H1 (cell line): Measurements from ENCODE around the gene CEP78. TPM values are rescaled to one million over a fixed set of nuclear protein-coding genes. Genes with fewer than 3 reads are reported as not detected.
A peak's percentile ranks its signal among the peaks of the same experiment; 100 is the strongest.

Experiments used
- CTCF ChIA-PET: fragments of 300-600 bp; sonication (Branson Sonifier 250); formaldehyde crosslinking; loops from one replicate; lab custom pipeline; 2021; ENCODE audit not compliant: partially characterized antibody; lab: Charles Lee
- POLR2A ChIA-PET: fragments of 300-600 bp; sonication (Branson Sonifier 250); formaldehyde crosslinking; loops from one replicate; lab custom pipeline; 2021; ENCODE audit warnings: inconsistent platforms; ENCODE audit not compliant: partially characterized antibody; lab: Charles Lee
- DNase-seq, 2 experiments: peaks; one replicate each; pipeline versions ENCODE4 v3.0.0 to v3.0.0-alpha.2; 2010 to 2022; ENCODE audit warnings: low spot score in 2 of 2, low read depth in 1 of 2, mixed read lengths in 1 of 2
- FAIRE-seq: peaks from 2 replicates; lab custom pipeline; 2011; peaks lifted over from hg19 to GRCh38; lab: Jason Lieb, UNC
- H2AFZ ChIP-seq: 2 replicates; pipeline ENCODE4 v1.8.1; 2012; ENCODE audit warnings: low read length, inconsistent platforms
- H2AK5ac ChIP-seq: 2 replicates; pipeline ENCODE4 v1.6.1; 2013; ENCODE audit warnings: low read depth, low read length
- H2BK120ac ChIP-seq: replicated peaks from 2 replicates; pipeline ENCODE3; 2013; ENCODE audit warnings: low read depth, low read length, inconsistent platforms
- H2BK12ac ChIP-seq: 2 replicates; pipeline ENCODE4 v1.6.1; 2013; ENCODE audit warnings: low read depth, low read length
- H2BK15ac ChIP-seq: 2 replicates; pipeline ENCODE4 v1.6.1; 2013; ENCODE audit warnings: low read length
- H2BK20ac ChIP-seq: 2 replicates; pipeline ENCODE4 v1.6.1; 2013; ENCODE audit warnings: low read length
- H2BK5ac ChIP-seq: 2 replicates; pipeline ENCODE4 v1.6.1; 2013; ENCODE audit warnings: low read depth, low read length
- H3K14ac ChIP-seq: 2 replicates; pipeline ENCODE4 v1.6.1; 2013; ENCODE audit warnings: inconsistent platforms; ENCODE audit not compliant: insufficient read length
- H3K18ac ChIP-seq: 2 replicates; pipeline ENCODE4 v1.6.1; 2013; ENCODE audit warnings: low read length; ENCODE audit errors: extremely low read depth
- H3K23ac ChIP-seq: 2 replicates; pipeline ENCODE4 v1.6.1; 2013; ENCODE audit warnings: inconsistent platforms; ENCODE audit not compliant: insufficient read length
- H3K23me2 ChIP-seq: 2 replicates; pipeline ENCODE4 v1.6.1; 2013; ENCODE audit warnings: low read depth, low read length
- H3K27ac ChIP-seq: 2 replicates; pipeline ENCODE4 v1.6.1; 2011; ENCODE audit warnings: low read depth, low read length, inconsistent platforms
- H3K27me3 ChIP-seq, 4 experiments: replicated peaks in 1 of 4; 1 replicate in 1 of 4; 2 replicates in 3 of 4; pipeline versions ENCODE4 v1.6.1 to v1.8.1; 2011 to 2013; ENCODE audit warnings: low read length in 3 of 4, mild to moderate bottlenecking in 3 of 4, inconsistent platforms in 2 of 4, mixed read lengths in 2 of 4, moderate library complexity in 1 of 4; ENCODE audit not compliant: control insufficient read depth in 3 of 4, insufficient read depth in 3 of 4; ENCODE audit errors: extremely low read depth in 1 of 4
- H3K36me3 ChIP-seq, 4 experiments: 2 replicates each; pipeline versions ENCODE4 v1.6.1 to v1.8.1; 2011 to 2013; ENCODE audit warnings: mild to moderate bottlenecking in 4 of 4, low read length in 3 of 4, moderate library complexity in 2 of 4, control low read depth in 1 of 4, inconsistent platforms in 1 of 4; ENCODE audit not compliant: insufficient read depth in 4 of 4, control insufficient read depth in 2 of 4
- H3K4ac ChIP-seq: replicated peaks from 2 replicates; pipeline ENCODE3; 2013; ENCODE audit warnings: low read length, low read depth, mixed read lengths, inconsistent platforms; ENCODE audit not compliant: insufficient read length
- H3K4me1 ChIP-seq, 4 experiments: replicated peaks in 1 of 4; 1 replicate in 1 of 4; 2 replicates in 3 of 4; pipeline versions ENCODE4 v1.6.1 to v1.8.1; 2011 to 2013; ENCODE audit warnings: low read length in 3 of 4, inconsistent platforms in 2 of 4, mixed read lengths in 1 of 4; ENCODE audit not compliant: insufficient read depth in 4 of 4, control insufficient read depth in 3 of 4
- H3K4me2 ChIP-seq, 2 experiments: 2 replicates each; pipeline versions ENCODE4 v1.6.1 to v1.8.1; 2011 to 2013; ENCODE audit warnings: low read depth in 2 of 2, low read length in 2 of 2, control low read depth in 1 of 2, inconsistent platforms in 1 of 2, mild to moderate bottlenecking in 1 of 2; ENCODE audit not compliant: insufficient read depth in 1 of 2
- H3K4me3 ChIP-seq, 4 experiments: fragments of 200-600, 300-600 bp in 1 of 4; sonication (generic), shearing (Covaris generic), sonication (Bioruptor Twin) in 1 of 4; 2 replicates each; pipeline versions ENCODE4 v1.5.1 to v1.8.1; 2011 to 2016; ENCODE audit warnings: low read length in 4 of 4, low read depth in 3 of 4, control low read depth in 2 of 4, inconsistent platforms in 2 of 4, mild to moderate bottlenecking in 2 of 4, mixed read lengths in 1 of 4, moderate library complexity in 1 of 4; ENCODE audit not compliant: insufficient read depth in 2 of 4; ENCODE audit errors: extremely low read depth in 1 of 4
- H3K56ac ChIP-seq: replicated peaks from 2 replicates; pipeline ENCODE3; 2013; ENCODE audit warnings: low read depth, mild to moderate bottlenecking, mixed read lengths, low read length, inconsistent platforms; ENCODE audit not compliant: insufficient read length
- H3K79me1 ChIP-seq: 2 replicates; pipeline ENCODE4 v1.6.1; 2013; ENCODE audit warnings: low read depth, low read length, control low read depth
- H3K79me2 ChIP-seq, 2 experiments: 2 replicates each; pipeline versions ENCODE4 v1.6.1 to v1.8.1; 2012 to 2013; ENCODE audit warnings: low read length in 2 of 2, mild to moderate bottlenecking in 2 of 2, inconsistent platforms in 1 of 2; ENCODE audit not compliant: insufficient read depth in 2 of 2, control insufficient read depth in 1 of 2
- H3K9ac ChIP-seq, 4 experiments: replicated peaks in 1 of 4; 1 replicate in 1 of 4; 2 replicates in 3 of 4; pipeline versions ENCODE4 v1.6.1 to v1.8.1; 2011 to 2013; ENCODE audit warnings: low read depth in 3 of 4, low read length in 3 of 4, control low read depth in 2 of 4, mild to moderate bottlenecking in 2 of 4, moderate library complexity in 2 of 4, inconsistent platforms in 1 of 4; ENCODE audit errors: extremely low read depth in 1 of 4
- H3K9me3 ChIP-seq, 2 experiments: 2 replicates each; pipeline versions ENCODE4 v1.6.1 to v1.8.1; 2012 to 2013; ENCODE audit warnings: mild to moderate bottlenecking in 2 of 2, moderate library complexity in 2 of 2, control low read depth in 1 of 2, inconsistent platforms in 1 of 2, low read depth in 1 of 2, low read length in 1 of 2, mixed read lengths in 1 of 2; ENCODE audit not compliant: insufficient read depth in 2 of 2
- H4K20me1 ChIP-seq, 2 experiments: replicated peaks in 1 of 2; 2 replicates each; pipeline versions ENCODE3 to v1.8.1; 2011 to 2013; ENCODE audit warnings: inconsistent platforms in 2 of 2, low read length in 2 of 2, mild to moderate bottlenecking in 1 of 2; ENCODE audit not compliant: insufficient read depth in 2 of 2, control insufficient read depth in 1 of 2
- H4K5ac ChIP-seq: 2 replicates; pipeline ENCODE4 v1.6.1; 2013; ENCODE audit warnings: low read length, low read depth, mixed read lengths, inconsistent platforms; ENCODE audit not compliant: insufficient read length
- H4K8ac ChIP-seq: 2 replicates; pipeline ENCODE4 v1.8.0; 2013; ENCODE audit warnings: mild to moderate bottlenecking, moderate library complexity, low read length, inconsistent platforms; ENCODE audit not compliant: insufficient read depth; ENCODE audit errors: extremely low read depth
- H4K91ac ChIP-seq: replicated peaks from 2 replicates; pipeline ENCODE3; 2013; ENCODE audit warnings: low read length, mixed read lengths, inconsistent platforms; ENCODE audit not compliant: insufficient read length
- POLR2AphosphoS5 ChIP-seq: IDR thresholded peaks from 2 replicates; pipeline ENCODE4 v1.6.1; 2011; ENCODE audit warnings: low read depth, low read length
- SP4 ChIP-seq: IDR thresholded peaks from 2 replicates; pipeline ENCODE4 v1.6.1; 2012; ENCODE audit warnings: low read length, inconsistent platforms
- TAF7 ChIP-seq: optimal IDR thresholded peaks from 2 replicates; pipeline ENCODE3; 2011; ENCODE audit warnings: low read depth, mild to moderate bottlenecking, inconsistent platforms, low read length, moderate library complexity, borderline replicate concordance
- TEAD4 ChIP-seq: IDR thresholded peaks from 2 replicates; pipeline ENCODE4 v1.6.1; 2012; ENCODE audit warnings: low read depth, low read length, inconsistent platforms, mixed read lengths
- WGBS, 2 experiments: shearing (Covaris generic) in 1 of 2; methylation state at CpG; one replicate each; pipeline versions ENCODE4 v1.1.6 to v1.1.7; 2013 to 2015; ENCODE audit warnings: low lambda C conversion rate in 2 of 2, mixed read lengths in 2 of 2, inconsistent platforms in 1 of 2, low coverage in 1 of 2, missing lambda C conversion rate in 1 of 2; ENCODE audit not compliant: insufficient replicate concordance in 2 of 2, insufficient coverage in 1 of 2, insufficient read length in 1 of 2; ENCODE audit errors: extremely low coverage in 1 of 2, missing lambda C conversion rate in 1 of 2; 5-methylcytosine and 5-hydroxymethylcytosine counted together
- polyA plus RNA-seq, 7 experiments: library from polyadenylated mRNA; depleted of rRNA in 3 of 7; stranded (reverse) in 5 of 7; unstranded in 2 of 7; fragments of >200 nt in 5 of 7; fragments of 200-250 nt in 2 of 7; gene quantifications; 1 replicate in 5 of 7; 2 replicates in 1 of 7; 4 replicates in 1 of 7; pipeline versions ENCODE4 v1.2.1 to v1.2.3, GENCODE V29; 2011 to 2013; ENCODE audit warnings: missing spikeins in 2 of 7, mixed read lengths in 2 of 7
- total RNA-seq: library from RNA; stranded (reverse); fragmentation: NEBNext Ultra II Directional; extraction: Animal tissue kit (Norgen Biotek cat#: 25700); gene quantifications from 2 replicates; pipeline ENCODE4 v1.2.1, GENCODE V29; 2021

The CEP78 gene
- total and polyA plus RNA-seq, 2 of the 8 experiments (the other 6 are each of a cell fraction or from before 2014, with no cell fraction given): 10.3 to 40.9 TPM

GRCh38 chr9:78234810-78235209 is 1.1 kb upstream of the CEP78 start:
- Histone ChIP-seq H4K20me1 (no peaks in the 10 kb centered on the region), H2BK12ac (no peak overlapping the region), H2AFZ (no peak overlapping the region), H3K4me3 (peak overlapping the region; percentile 79 to 90 (median 90); a peak in 5 of 8 replicates), H2BK20ac (no peak overlapping the region), H3K9ac (no peak overlapping the region), H3K79me2 (peaks cover 2 to 22% of the 10 kb centered on the region in 2 experiments; a peak in 3 of 4 replicates), H3K79me1 (no peaks in the 10 kb centered on the region), H3K18ac (no peak overlapping the region), H2AK5ac (no peak overlapping the region), H4K8ac (no peak overlapping the region), H3K9me3 (no peaks in the 10 kb centered on the region), H3K56ac (no peak overlapping the region), H3K4me2 (peak overlapping the region; percentile 87 to 97), H3K36me3 (peaks cover 0 to 6% (median under 1%) of the 10 kb centered on the region in 4 experiments; a peak in 2 of 8 replicates), H4K91ac (no peak overlapping the region), H3K23ac (no peak overlapping the region), H2BK120ac (no peak overlapping the region), H2BK15ac (no peak overlapping the region), H3K27me3 (no peaks in the 10 kb centered on the region), H3K23me2 (peaks cover 2% of the 10 kb centered on the region), H3K27ac (no peak overlapping the region), H3K4me1 (peaks cover 0 to 2% (median under 1%) of the 10 kb centered on the region in 4 experiments; a peak in 2 of 7 replicates), H2BK5ac (no peak overlapping the region), H3K14ac (no peak overlapping the region), H3K4ac (no peak overlapping the region), H4K5ac (no peak overlapping the region)
- WGBS, 2 experiments: 89% methylated on average over 7 of the region's 7 CpGs; no CpG with 5 or more reads in 1 of the 2 experiments
- DNase-seq (no peak), FAIRE-seq (no peak)
- CTCF ChIA-PET: interaction anchor here (0.7 to 1.3 kb wide), 3 partner anchors 20 to 469 kb away, joined by 3 to 4 read pairs (median 3); no protein-coding TSS in a partner anchor
- POLR2A ChIA-PET: interaction anchor here (7.1 kb wide), 1 partner anchor 62 kb away, joined by 73 read pairs; the partner anchor contains the start of gene PSAT1
- TF ChIP-seq TAF7 (no peak), TEAD4 (0 out of 2 replicates have a peak, but pooled peaks have one; percentile 36), SP4 (no peak), POLR2AphosphoS5 (no peak)
